ENCODE measurements around the gene EHD1. TPM values are rescaled to one million over a fixed set of nuclear protein-coding genes. Genes with fewer than 3 reads are reported as not detected.

EHD1 gene
- total and polyA plus RNA-seq, 9 of the 15 experiments (the other 6 are each of a cell fraction or from before 2014, with no cell fraction given) = 0.46 to 65.0 (median 16.4) TPM

DNA sequence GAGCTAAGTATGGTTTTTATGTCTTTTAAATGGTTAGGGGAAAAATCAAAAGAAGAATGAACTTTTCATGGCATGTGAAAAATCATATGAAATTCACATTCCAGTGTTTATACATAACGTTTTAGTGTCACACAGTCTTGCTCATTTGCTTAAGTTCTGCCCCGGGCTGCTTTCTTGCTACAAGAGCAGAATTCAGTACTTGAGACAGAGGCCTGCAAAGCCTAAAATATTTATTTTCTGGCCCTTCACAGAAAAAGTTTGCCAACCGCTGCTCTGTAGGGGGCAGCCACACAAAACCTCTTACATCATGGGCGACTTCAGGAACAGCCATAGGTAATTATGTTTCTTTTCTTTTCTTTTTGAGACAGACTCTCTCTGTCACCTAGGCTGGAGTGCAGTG, 39.6 kb upstream of the EHD1 start (continued):
- TF ChIP-seq ELF4 (CRISPR knock-in tag; IDR thresholded peaks at IDR 0.05) (no peak), GTF2F1 (IDR thresholded peaks at IDR 0.05; ENCODE audit: low read depth, low read length) (no peak), ZNF780A (CRISPR knock-in tag; IDR thresholded peaks at IDR 0.05) (no peak), HDAC8 (tag; IDR thresholded peaks at IDR 0.05) (no peak), EGR1 (conservative IDR thresholded peaks at IDR 0.05) (no peak), ELF2 (CRISPR knock-in tag; IDR thresholded peaks at IDR 0.05) (no peak), ZNF766 (CRISPR knock-in tag; conservative IDR thresholded peaks at IDR 0.05) (0 out of 2 replicates have a peak, but pooled peaks have one; percentile 27), ZBTB7A (IDR thresholded peaks at IDR 0.05; ENCODE audit: borderline replicate concordance, control insufficient read depth, low read depth, low read length) (no peak), YY1 (IDR thresholded peaks at IDR 0.05; ENCODE audit: borderline replicate concordance in 1 of 3, control insufficient read depth in 1 of 3, extremely low read depth in 1 of 3, insufficient read depth in 3 of 3, insufficient read length in 1 of 3, insufficient replicate concordance in 2 of 3, low read depth in 1 of 3, low read length in 2 of 3) (peak in 1 of 3 experiments; percentile 70), ZC3H8 (IDR thresholded peaks at IDR 0.05) (no peak), ZNF212 (CRISPR knock-in tag; IDR thresholded peaks at IDR 0.05) (no peak), CEBPG (CRISPR knock-in tag; IDR thresholded peaks at IDR 0.05) (no peak), CEBPG (tag; conservative IDR thresholded peaks at IDR 0.05 in 1 of 2, IDR thresholded peaks at IDR 0.05 in 1 of 2) (peak in 1 of 2 experiments; percentile 36; a peak in 1 of 4 replicates), FOS (IDR thresholded peaks at IDR 0.05; ENCODE audit: extremely low read depth, insufficient read length) (no peak), SREBF2 (CRISPR knock-in tag; IDR thresholded peaks at IDR 0.05) (no peak)
- TF ChIP-seq, protein P1, sequence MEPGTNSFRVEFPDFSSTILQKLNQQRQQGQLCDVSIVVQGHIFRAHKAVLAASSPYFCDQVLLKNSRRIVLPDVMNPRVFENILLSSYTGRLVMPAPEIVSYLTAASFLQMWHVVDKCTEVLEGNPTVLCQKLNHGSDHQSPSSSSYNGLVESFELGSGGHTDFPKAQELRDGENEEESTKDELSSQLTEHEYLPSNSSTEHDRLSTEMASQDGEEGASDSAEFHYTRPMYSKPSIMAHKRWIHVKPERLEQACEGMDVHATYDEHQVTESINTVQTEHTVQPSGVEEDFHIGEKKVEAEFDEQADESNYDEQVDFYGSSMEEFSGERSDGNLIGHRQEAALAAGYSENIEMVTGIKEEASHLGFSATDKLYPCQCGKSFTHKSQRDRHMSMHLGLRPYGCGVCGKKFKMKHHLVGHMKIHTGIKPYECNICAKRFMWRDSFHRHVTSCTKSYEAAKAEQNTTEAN (CRISPR knock-in tag; IDR thresholded peaks at IDR 0.05) = no peak
- TF ChIP-seq, protein P2, sequence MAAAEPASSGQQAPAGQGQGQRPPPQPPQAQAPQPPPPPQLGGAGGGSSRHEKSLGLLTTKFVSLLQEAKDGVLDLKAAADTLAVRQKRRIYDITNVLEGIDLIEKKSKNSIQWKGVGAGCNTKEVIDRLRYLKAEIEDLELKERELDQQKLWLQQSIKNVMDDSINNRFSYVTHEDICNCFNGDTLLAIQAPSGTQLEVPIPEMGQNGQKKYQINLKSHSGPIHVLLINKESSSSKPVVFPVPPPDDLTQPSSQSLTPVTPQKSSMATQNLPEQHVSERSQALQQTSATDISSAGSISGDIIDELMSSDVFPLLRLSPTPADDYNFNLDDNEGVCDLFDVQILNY (CRISPR knock-in tag; IDR thresholded peaks at IDR 0.05) = no peak
- TF ChIP-seq, protein P3, sequence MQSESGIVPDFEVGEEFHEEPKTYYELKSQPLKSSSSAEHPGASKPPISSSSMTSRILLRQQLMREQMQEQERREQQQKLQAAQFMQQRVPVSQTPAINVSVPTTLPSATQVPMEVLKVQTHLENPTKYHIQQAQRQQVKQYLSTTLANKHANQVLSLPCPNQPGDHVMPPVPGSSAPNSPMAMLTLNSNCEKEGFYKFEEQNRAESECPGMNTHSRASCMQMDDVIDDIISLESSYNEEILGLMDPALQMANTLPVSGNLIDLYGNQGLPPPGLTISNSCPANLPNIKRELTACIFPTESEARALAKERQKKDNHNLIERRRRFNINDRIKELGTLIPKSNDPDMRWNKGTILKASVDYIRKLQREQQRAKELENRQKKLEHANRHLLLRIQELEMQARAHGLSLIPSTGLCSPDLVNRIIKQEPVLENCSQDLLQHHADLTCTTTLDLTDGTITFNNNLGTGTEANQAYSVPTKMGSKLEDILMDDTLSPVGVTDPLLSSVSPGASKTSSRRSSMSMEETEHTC (IDR thresholded peaks at IDR 0.05) = no peak
- TF ChIP-seq, protein P4, sequence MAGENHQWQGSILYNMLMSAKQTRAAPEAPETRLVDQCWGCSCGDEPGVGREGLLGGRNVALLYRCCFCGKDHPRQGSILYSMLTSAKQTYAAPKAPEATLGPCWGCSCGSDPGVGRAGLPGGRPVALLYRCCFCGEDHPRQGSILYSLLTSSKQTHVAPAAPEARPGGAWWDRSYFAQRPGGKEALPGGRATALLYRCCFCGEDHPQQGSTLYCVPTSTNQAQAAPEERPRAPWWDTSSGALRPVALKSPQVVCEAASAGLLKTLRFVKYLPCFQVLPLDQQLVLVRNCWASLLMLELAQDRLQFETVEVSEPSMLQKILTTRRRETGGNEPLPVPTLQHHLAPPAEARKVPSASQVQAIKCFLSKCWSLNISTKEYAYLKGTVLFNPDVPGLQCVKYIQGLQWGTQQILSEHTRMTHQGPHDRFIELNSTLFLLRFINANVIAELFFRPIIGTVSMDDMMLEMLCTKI (IDR thresholded peaks at IDR 0.05; ENCODE audit: partially characterized antibody) = no peak
- TF ChIP-seq, protein P5, sequence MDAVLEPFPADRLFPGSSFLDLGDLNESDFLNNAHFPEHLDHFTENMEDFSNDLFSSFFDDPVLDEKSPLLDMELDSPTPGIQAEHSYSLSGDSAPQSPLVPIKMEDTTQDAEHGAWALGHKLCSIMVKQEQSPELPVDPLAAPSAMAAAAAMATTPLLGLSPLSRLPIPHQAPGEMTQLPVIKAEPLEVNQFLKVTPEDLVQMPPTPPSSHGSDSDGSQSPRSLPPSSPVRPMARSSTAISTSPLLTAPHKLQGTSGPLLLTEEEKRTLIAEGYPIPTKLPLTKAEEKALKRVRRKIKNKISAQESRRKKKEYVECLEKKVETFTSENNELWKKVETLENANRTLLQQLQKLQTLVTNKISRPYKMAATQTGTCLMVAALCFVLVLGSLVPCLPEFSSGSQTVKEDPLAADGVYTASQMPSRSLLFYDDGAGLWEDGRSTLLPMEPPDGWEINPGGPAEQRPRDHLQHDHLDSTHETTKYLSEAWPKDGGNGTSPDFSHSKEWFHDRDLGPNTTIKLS (IDR thresholded peaks at IDR 0.05; ENCODE audit: borderline replicate concordance, low read depth) = peak; percentile 12; the same call in 1 of the 2 replicates
- TF ChIP-seq, protein P6, sequence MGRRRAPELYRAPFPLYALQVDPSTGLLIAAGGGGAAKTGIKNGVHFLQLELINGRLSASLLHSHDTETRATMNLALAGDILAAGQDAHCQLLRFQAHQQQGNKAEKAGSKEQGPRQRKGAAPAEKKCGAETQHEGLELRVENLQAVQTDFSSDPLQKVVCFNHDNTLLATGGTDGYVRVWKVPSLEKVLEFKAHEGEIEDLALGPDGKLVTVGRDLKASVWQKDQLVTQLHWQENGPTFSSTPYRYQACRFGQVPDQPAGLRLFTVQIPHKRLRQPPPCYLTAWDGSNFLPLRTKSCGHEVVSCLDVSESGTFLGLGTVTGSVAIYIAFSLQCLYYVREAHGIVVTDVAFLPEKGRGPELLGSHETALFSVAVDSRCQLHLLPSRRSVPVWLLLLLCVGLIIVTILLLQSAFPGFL (CRISPR knock-in tag; IDR thresholded peaks at IDR 0.05) = no peak

Data from K562 (cell line).